ENCODE measurements around the gene ALDH1L1.

Gene ALDH1L1

GRCh38 chr3:126191246-126191645 is 10.9 kb upstream of the ALDH1L1 start:
- no peak for DNase-seq

- DNase-seq, result no peak
Observed at GRCh38 chr3:126187920-126188319, 7.5 kb upstream of the ALDH1L1 start.

DNA sequence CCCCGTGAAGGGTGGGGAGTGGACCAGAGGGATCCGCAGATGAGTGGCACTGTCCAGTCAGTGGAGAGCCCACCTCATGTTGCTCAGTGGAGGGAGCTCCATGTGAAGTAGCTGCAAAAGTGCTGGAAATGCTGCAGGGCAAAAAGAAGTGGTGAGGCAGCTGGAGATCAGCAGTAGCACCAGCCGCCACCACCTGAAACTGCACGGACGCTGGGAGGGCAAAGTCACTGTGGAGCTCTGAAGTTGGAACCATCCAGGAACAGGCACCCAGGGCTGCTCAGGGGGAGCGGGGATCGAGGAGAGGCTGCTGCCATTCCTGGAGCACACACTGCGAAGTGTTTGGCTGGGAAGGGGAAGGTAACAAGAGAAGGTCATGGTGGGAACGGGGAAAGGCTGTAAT is 6.4 kb upstream of the ALDH1L1 start:
- no peak for DNase-seq

DNA sequence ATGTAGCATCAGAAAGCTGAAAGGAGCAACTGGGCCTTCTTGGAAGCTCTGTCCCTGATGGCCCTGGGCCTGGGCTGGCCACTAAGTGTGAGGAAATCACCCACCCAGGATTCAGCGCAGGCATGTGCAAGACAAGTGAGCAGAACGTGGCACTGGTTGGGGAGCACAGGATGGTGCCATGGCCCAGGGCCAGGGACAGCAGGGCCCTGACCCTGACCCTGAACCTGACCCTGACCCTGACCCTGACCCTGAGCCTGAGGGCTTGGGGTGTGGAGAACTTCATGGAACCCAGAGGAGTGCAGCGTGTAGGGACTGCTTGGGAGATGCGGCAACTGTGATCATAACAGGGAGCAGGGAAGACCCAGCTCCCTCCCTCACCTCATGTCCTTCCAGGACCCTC is 5.9 kb upstream of the ALDH1L1 start:
- no peak for DNase-seq

DNA sequence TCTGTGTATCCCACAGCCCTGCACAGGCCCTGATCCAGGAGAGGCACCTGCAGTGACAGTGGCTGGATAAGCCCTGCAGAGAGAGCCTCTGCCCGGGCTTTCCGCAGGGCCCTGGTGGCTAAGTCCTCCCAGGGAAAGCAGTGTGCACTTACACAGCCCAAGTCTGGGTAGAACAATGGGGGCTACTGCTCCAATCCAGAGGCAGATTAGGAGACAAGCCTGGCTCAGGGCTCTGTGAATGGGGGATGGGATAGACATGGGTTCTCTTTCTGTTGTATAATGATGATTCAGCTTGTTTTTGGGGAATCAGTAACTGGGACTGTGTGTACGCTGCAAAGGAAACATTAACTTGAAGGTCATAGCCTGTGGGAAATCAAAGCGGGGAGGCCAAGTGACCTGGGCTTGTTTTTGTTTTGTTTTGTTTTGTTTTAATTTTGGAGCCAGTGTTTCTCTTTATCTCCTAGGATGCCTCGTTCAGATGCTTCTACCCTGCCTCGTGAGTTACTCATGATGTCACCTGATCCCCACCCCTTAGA is 4.1 kb upstream of the ALDH1L1 start:
- DNase-seq, result no peak

GRCh38 chr3:126181398-126181725 is 976 bp upstream of the ALDH1L1 start:
- no peak for DNase-seq

DNA sequence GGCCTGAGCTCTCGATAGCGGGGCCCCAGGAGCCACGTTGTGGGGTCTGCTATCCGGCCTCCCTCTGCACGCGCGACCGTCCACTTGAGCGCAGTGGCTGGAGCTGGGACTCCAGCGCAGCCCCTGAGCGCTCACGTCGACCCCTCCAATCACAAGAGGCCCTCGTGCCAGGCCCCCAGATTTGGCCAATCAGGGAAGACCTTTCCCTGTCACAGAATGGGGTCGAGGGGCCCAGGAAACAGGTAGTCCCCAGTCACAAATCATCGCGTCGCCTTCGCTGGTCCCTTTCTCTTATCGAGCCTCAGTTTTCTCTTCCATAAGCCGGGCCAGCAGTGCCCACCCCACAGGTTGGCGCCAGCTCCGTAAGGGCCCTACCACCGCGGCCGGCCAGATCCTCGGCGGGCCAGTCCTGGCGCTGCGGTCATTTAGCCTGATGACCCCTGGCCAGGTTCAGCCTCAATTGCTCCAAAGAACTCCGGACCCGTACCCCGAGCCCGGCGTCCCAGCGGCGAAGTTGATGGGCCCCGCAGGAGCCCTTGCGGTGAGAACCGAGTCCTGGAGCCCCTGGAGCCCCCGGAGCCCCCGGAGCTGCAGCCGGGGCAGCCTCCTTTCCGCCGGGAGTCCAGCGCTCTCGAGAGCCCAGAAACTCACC is 435 bp downstream of the ALDH1L1 start:
- DNase-seq, result no peak

- DNase-seq, result no peak
Observed at GRCh38 chr3:126170073-126170777, 10.2 kb downstream of the ALDH1L1 start.

DNA sequence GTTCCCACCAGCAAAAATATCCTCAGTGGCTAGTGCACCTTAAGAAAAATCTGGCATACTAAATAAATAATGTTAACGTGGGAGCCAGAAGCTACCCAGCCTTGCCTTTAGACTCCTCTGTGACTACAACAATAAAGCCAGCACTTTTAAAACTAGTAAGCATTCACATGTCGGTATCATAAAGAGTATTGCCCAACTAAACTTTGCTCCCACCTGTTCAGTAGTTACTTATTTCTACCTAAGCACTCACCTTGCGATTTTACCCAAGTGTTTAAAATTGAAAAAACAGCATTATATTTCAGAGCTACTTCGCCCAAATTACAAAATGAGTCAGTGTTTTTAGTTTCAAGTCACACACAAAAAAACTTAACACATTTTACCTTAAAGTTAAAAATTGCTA is 12.8 kb downstream of the ALDH1L1 start:
- DNase-seq, result no peak

DNA sequence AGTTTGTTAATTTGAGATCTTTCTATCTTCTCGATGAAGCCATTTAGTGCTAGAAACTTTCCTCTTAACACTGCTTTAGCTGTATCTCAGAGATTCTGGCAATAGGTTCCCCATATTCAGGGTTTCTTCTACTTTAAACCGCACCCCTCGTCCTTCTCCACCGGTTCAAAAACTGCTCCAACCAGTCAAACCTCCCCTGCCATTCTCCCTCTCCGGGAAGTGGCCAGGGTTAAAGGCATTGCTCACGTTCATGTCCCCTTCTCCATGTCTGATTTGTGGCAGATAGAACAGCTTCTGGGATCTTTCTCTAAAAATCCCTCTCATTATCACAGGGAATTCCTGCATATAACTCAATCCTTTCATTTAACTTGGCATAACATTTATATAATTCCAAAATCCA is 14.4 kb downstream of the ALDH1L1 start:
- DNase-seq, result no peak

DNA sequence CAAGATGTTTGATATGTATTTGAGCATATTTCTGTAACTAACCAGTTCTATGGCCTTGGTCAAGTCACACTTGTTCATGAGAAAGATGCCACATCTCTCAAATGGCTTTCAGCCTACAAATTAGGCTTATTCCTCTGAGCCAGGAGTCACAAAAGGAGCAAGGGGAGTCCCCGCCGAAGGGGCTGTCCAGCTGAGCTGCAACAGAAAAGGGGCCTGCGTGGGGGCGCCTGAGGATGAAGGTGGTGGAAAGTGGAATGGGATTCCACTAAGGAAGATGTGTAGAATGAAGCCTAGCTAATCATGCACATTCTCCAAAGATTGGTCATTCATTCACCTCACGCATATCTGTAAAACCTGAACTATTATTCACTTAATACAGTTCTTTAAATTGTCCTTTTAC is 19.1 kb downstream of the ALDH1L1 start:
- DNase-seq, result no peak

- DNase-seq, result no peak
Observed at GRCh38 chr3:126160243-126161210, 19.9 kb downstream of the ALDH1L1 start.

DNA sequence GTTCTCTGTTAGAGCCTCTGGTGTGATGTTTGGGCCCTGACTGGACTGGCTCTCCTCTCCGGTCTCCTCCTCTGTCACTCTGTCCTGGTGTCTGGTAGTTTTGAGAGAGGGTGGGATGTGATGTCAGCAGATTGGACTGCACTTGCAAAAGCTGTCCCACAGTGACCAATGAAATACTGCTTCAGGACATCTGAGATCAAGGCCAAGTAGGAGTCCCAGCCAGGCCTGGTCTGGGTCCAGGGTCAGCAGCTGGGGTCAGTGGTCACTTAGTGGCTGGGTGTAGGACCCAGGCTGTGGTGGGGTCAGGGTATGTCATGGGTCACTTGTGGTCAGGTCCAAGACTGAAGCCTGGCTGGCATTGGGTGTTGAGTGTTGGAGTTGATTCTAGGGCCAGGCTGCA is 20.9 kb downstream of the ALDH1L1 start:
- no peak for DNase-seq

- no peak for DNase-seq
Observed at GRCh38 chr3:126158912-126159454, 21.4 kb downstream of the ALDH1L1 start.

GRCh38 chr3:126158016-126158911 is 22.1 kb downstream of the ALDH1L1 start:
- no peak for DNase-seq

- no peak for DNase-seq
Observed at GRCh38 chr3:126157083-126157768, 23.2 kb downstream of the ALDH1L1 start.

- no peak for DNase-seq
Observed at GRCh38 chr3:126156468-126156867, 23.9 kb downstream of the ALDH1L1 start.

DNA sequence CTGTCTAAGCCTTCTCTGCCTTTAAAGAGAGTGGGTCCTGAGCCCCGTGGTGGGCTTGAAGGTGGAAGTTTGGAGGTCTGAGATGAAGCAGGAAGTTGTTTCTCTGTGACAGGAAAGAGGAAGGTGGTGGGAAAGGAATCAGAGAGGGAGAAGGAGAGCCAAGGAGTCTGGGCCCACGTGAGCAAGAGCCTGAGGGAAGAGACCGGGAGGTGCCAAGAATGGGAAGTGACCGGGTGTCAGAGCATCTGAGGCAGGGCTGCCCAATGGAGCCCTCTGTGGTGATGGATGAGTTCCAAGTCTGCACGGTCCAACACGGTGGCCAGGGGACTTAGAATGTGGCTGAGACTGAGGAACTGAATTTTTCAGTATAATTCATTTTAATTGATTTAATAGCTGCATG is 24.6 kb downstream of the ALDH1L1 start:
- no peak for DNase-seq

DNA sequence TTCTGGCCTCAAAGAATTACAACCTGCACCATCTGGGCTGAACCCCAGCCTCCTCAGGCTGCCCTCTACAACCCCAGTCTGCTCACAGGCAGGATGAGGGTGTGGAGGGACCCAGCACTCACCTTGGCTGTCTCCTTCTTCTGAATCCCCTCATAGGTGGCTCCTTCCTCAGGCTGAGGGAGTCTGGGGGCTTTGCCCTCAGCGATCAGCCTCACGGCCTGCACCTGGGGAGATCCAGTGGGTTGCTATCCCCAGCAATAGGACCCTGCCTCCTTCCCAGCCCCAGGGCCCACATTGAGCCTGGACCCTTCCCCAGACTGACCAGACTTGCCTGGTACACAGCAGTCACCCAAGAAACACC is 25.1 kb downstream of the ALDH1L1 start:
- DNase-seq, result no peak

DNA sequence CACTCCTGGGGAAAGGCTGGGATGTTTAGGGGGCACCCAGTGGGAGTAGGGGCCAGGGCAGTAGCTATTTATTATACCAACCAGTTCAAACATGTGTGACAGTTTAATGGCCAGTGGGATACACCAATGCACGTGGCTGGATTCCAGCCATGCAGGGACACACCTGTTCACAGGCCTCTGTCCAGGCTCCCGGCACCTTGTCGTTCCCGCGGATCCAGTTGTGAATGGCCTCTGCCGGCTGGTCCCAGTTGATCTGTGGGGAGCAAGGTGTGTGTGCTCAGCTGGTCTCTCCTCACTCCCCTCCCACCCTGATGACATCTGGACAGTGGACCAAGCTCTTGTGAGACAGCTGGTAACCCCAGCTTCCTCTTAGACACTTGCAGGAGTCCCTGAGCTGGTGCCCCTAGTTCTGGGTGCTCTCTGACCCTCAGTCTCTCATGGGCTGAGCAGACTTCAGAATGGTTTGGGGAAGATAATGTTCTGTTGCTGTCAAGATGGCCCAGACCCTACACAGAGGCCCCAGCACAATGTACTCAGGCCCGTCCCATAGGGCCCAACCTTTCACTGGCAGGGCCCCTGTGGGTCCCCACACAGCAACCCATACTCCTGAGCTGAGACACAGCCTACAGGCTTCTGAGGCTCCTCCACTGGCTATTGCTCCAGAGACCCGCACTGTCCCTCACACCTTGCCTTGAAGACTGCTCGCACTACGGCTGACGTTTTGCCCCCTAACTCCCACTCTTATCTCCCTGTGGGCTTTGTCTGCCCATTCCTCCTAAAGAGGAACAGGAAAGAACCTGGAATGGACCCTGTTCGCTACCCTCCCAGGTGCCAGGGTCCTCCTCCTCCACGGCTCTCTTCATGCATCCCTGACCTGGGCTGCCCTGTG is 25.8 kb downstream of the ALDH1L1 start:
- DNase-seq, result no peak

Measured in activated gamma-delta T cell (primary cell).